GM12865 (cell line): Measurements from ENCODE around the gene CPA1.

Source experiments
- DNase-seq: peaks from one replicate; pipeline ENCODE4 v3.0.0; 2010; ENCODE audit warnings: low read depth
- H3K4me3 ChIP-seq: 2 replicates; pipeline ENCODE4 v1.5.1; 2011; ENCODE audit warnings: mild to moderate bottlenecking, low read depth, low read length, control low read depth
- TF ChIP-seq, protein P1 (sequence below): IDR thresholded peaks from 2 replicates; pipeline ENCODE4 v1.5.1; 2011; ENCODE audit warnings: low read length, control low read depth, low read depth, inconsistent platforms; ENCODE audit not compliant: insufficient read depth; ENCODE audit errors: missing control alignments

CPA1 gene

DNA sequence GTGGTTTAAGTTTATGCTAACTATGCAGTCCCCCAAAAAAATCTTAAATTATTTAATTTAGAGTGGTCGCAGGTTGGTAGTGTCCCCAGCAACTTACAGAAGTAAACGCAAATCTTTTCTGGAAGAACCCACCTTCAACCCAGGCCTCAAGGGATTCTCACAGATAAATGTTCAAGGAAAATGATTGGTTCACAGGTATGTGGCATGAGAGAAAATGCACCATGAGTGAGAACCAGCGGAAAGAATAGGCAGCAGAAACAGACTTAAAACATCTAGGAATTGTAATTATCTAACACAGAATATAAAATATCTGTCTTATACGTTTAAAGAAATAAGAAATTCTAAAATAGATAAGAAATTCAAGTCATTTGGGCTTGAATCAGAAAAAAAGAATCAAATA is 38.4 kb upstream of the CPA1 start:
- TF ChIP-seq, protein P1, sequence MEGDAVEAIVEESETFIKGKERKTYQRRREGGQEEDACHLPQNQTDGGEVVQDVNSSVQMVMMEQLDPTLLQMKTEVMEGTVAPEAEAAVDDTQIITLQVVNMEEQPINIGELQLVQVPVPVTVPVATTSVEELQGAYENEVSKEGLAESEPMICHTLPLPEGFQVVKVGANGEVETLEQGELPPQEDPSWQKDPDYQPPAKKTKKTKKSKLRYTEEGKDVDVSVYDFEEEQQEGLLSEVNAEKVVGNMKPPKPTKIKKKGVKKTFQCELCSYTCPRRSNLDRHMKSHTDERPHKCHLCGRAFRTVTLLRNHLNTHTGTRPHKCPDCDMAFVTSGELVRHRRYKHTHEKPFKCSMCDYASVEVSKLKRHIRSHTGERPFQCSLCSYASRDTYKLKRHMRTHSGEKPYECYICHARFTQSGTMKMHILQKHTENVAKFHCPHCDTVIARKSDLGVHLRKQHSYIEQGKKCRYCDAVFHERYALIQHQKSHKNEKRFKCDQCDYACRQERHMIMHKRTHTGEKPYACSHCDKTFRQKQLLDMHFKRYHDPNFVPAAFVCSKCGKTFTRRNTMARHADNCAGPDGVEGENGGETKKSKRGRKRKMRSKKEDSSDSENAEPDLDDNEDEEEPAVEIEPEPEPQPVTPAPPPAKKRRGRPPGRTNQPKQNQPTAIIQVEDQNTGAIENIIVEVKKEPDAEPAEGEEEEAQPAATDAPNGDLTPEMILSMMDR = no peak

DNA sequence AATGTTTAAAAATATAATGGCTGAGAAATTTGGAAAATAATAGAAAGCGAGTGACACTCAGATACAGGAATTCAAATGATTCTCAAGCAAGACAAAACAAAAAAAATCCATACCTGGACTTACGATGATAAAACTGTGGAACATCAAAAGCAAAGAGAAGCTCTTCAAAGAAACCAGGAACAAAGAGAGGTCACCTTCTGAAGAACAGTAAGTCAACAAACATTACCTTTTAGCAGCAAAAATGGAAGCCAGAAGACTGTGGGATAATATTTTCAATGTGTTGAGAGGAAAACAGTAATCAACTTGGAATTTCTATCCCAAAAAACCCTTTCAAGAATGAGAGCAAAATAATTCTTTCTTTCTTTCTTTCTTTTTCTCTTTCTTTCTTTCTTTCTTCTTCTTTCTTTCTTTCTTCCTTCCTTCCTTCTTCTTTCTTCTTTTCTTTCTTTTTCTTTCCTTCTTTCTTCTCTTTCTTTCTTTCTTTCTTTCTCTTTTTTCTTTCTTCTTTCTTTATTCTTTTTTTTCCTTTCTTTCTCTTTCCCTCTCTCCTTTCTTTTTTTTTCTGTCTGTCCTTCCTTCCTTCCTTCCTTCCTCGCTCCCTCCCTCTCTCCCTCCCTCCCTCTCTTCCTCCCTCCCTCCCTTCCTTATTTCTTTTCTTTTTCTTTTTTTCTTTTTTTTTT is 37.5 kb upstream of the CPA1 start:
- no peak overlapping the region for H3K4me3 ChIP-seq
- TF ChIP-seq, protein P1 = no peak
- no peak for DNase-seq

More for the DNA sequence above, 38.4 kb upstream of the CPA1 start:
- no peak for DNase-seq
- H3K4me3 ChIP-seq = no peak overlapping the region

DNA sequence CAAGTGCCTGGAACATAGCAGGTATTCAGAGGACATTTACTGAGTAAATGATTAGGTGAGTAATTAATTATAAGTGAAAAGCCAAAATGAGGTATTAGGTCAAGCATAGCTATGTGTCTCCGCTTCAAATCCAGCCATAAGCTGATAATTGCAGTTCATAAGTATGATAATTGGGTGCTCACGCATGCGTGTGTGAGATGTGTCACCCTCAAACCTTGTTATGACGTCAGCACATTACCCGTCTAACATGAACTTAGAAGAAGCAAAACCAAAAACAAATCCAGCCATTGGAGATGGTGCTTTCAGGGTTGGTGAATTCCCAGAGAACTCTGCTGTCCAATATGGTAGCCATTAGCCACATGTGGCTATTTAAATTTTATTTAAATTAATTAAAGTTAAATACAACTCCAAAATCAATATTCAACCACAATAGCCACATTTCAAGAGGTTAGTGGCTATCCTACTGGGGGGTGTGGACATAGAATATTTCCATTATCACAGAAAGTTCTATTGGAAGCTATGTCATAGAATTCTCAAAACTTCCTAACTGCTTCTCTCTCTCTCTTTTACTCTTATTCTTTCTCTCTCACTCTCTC is 35.9 kb upstream of the CPA1 start, which contains the start of gene CPA5:
CPA5 (plus strand) TSS at position 546 of the 596 bp plus-strand sequence. CDS start 1,670 bp downstream, outside the sequence.
- TF ChIP-seq, protein P1 = no peak
- no peak within 1 kb of the TSS for H3K4me3 ChIP-seq
- DNase-seq = no peak

DNA sequence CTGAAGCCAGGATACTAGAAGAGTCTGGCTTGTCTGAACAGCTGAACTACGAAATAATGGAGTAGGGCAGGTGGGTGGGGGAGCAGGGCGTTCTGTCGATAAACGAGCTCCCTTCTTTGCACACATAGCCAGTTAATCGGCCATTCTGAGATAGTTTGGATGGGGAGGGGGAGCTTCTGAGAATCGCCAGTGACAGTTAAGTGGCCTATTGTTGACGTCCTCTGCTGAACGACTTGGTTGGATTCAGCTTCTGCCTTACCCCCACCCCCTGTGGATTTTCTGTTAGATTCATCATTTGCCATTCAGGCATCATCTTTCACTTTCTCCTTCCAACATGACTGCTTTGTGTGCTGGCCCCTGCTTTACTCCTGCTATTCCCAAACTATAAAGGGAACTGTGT is 35.2 kb upstream of the CPA1 start:
- TF ChIP-seq, protein P1 = no peak
- no peak for DNase-seq
- no peak overlapping the region for H3K4me3 ChIP-seq

DNA sequence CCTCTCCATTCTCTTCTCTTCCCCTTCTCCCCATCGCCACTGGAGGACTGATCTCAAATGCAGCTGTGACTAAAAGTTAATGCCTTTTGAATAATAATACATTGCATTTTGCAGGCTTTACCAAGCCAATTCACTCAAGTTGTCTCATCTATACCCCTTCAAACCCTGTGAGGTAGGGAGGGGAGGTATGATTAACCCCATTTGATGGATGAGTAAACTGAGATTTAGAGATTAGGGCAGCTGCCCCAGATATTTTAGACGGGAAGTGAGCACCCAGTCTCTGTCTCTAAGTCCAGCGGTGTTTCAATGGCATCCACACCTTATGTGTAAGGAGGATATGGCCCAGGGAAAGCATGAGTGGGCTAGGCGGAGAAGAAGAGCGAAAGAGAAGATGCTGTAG is 34.6 kb upstream of the CPA1 start:
- DNase-seq = no peak
- no peak overlapping the region for H3K4me3 ChIP-seq
- TF ChIP-seq, protein P1 = no peak

DNA sequence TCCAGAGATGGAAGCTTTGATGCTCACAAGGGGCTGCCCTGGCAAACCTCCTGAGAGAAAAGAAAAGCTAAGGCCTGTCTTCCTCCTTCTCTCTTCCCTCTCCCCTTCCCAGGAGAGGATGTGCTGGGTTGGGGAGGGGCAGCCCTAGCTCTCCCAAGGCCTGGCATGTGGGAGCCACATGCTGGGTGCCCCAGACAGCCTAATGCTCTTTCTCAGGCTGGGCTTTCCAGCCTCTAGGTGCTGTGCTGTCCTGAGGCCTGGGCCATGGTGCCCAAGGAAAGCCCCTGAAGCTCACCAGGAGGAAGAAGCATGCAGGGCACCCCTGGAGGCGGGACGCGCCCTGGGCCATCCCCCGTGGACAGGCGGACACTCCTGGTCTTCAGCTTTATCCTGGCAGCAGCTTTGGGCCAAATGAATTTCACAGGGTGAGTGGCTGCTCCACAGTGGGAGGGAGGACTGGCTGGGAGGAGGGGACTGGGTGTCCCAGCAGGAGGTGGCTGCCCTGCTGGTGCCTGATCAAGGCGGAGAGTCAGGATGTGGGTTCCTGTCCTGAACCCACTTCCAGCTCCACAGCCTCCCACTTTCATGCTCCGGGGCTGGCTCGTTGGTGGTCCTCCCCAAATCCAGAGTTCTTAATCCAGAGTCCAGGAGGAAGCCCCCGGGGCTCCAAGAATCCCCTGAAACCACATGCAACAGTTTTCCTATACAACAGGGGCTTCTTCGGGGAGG is 34.0 kb upstream of the CPA1 start:
- no peak for DNase-seq
- TF ChIP-seq, protein P1 = no peak

More for the DNA sequence above, 34.0 kb upstream of the CPA1 start:
- no peak overlapping the region for H3K4me3 ChIP-seq
